22Rv1 (cell line): ENCODE data around the gene PNPLA5.

Experiments used
- ZFX ChIP-seq: fragments of 450-650 bp; IDR thresholded peaks from 2 replicates; pipeline ENCODE4 v1.6.1; 2017; ENCODE audit warnings: antibody characterized with exemption, borderline replicate concordance
- TF ChIP-seq, protein P1 (sequence below): fragments of 450-650 bp; IDR thresholded peaks from 2 replicates; pipeline ENCODE4 v1.5.1; 2017; ENCODE audit warnings: mild to moderate bottlenecking

DNA sequence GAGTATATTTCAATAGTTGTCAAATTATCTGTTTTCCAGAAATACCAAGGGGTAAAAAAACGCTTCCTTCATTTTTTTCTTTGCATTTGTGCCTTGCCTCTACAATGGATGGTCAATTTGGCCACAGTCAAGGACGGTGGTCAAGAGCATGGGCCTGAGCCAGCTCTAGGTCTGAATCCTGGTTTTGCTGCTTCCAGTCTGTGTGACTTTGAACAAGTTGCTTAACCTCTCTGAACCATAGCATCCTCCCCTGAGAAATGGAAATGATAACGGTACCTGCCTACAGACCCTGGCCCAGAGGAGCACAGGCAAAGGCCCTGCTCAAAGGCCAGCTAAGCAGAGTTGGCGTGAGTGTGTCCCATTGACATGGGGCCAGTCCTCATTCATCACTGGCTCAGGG lies 3.1 kb downstream of the PNPLA5 start:
- TF ChIP-seq, protein P1, sequence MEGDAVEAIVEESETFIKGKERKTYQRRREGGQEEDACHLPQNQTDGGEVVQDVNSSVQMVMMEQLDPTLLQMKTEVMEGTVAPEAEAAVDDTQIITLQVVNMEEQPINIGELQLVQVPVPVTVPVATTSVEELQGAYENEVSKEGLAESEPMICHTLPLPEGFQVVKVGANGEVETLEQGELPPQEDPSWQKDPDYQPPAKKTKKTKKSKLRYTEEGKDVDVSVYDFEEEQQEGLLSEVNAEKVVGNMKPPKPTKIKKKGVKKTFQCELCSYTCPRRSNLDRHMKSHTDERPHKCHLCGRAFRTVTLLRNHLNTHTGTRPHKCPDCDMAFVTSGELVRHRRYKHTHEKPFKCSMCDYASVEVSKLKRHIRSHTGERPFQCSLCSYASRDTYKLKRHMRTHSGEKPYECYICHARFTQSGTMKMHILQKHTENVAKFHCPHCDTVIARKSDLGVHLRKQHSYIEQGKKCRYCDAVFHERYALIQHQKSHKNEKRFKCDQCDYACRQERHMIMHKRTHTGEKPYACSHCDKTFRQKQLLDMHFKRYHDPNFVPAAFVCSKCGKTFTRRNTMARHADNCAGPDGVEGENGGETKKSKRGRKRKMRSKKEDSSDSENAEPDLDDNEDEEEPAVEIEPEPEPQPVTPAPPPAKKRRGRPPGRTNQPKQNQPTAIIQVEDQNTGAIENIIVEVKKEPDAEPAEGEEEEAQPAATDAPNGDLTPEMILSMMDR: no peak
- no peak for TF ChIP-seq ZFX
